BJ (cell line): ENCODE results near the gene FOXM1. TPM values are rescaled to one million over a fixed set of nuclear protein-coding genes. Genes with fewer than 3 reads are reported as not detected.
A peak's percentile ranks its signal among the peaks of the same experiment; 100 is the strongest.

Experiments
- CTCF ChIA-PET: fragments of 350-600 bp; formaldehyde crosslinking; extraction: SDS; loops from one replicate; lab custom pipeline; 2021; ENCODE audit warnings: antibody characterized with exemption, inconsistent platforms; lab: Yijun Ruan, JAX
- POLR2A ChIA-PET: fragments of 300-600 bp; sonication (Branson Sonifier 250); formaldehyde crosslinking; extraction: SDS; loops from one replicate; lab custom pipeline; 2021; ENCODE audit warnings: antibody characterized with exemption; lab: Charles Lee
- DNase-seq: peaks from one replicate; pipeline ENCODE4 v3.0.0-alpha.2; 2011; ENCODE audit warnings: low read depth
- H3K27me3 ChIP-seq: 2 replicates; pipeline ENCODE4 v1.6.0; 2011; ENCODE audit warnings: low read length; ENCODE audit not compliant: control insufficient read depth, insufficient read depth
- H3K36me3 ChIP-seq: 2 replicates; pipeline ENCODE4 v1.5.1; 2011; ENCODE audit warnings: low read length; ENCODE audit not compliant: control insufficient read depth, insufficient read depth
- H3K4me3 ChIP-seq: 2 replicates; pipeline ENCODE4 v1.5.1; 2011; ENCODE audit warnings: low read depth, mild to moderate bottlenecking, control low read depth, low read length
- CTCF ChIP-seq: IDR thresholded peaks from 2 replicates; pipeline ENCODE4 v1.5.1; 2011; ENCODE audit warnings: low read depth, mild to moderate bottlenecking, control low read depth, inconsistent platforms, low read length, moderate library complexity; ENCODE audit not compliant: insufficient read depth
- polyA plus RNA-seq: library from polyadenylated mRNA; depleted of rRNA; stranded (reverse); fragments of >200 nt; gene quantifications from 2 replicates; pipeline ENCODE4 v1.2.3, GENCODE V29; 2011

Gene FOXM1
- polyA plus RNA-seq, 1 experiment: 26.6 TPM

- H3K4me3 ChIP-seq: no peak overlapping the region
- CTCF ChIA-PET: interaction anchor here (1.4 to 1.9 kb wide), 2 partner anchors 12 to 58 kb away, joined by 3 to 6 read pairs; no protein-coding TSS in a partner anchor
- no peak for TF ChIP-seq CTCF
- no peaks in the 10 kb centered on the region for H3K27me3 ChIP-seq
- no peak for DNase-seq
- POLR2A ChIA-PET: no interaction called here
- H3K36me3 ChIP-seq: peaks cover 2% of the 10 kb centered on the region; the same call in 1 of the 2 replicates
Observed at GRCh38 chr12:2886768-2887450, 9.9 kb upstream of the FOXM1 start.

- ChIA-PET POLR2A (no interaction called here), CTCF (interaction anchor here (0.9 to 2.2 kb wide), 11 partner anchors 10 to 157 kb away, joined by 3 to 14 read pairs (median 4); no protein-coding TSS in a partner anchor)
- DNase-seq: no peak
- Histone ChIP-seq H3K27me3 (no peaks in the 10 kb centered on the region), H3K4me3 (no peak overlapping the region), H3K36me3 (peaks cover 2% of the 10 kb centered on the region; the same call in 1 of the 2 replicates)
- TF ChIP-seq CTCF: no peak
Observed at GRCh38 chr12:2884810-2885209, 7.8 kb upstream of the FOXM1 start.

GRCh38 chr12:2879853-2880252, 2.9 kb upstream of the FOXM1 start:
- ChIA-PET POLR2A (no interaction called here), CTCF (interaction anchor here (1.5 to 1.6 kb wide), 2 partner anchors 9 to 11 kb away, joined by 4 to 6 read pairs; partner anchors contain the start of gene TULP3)
- no peak for TF ChIP-seq CTCF

GRCh38 chr12:2877953-2878732, 1.2 kb upstream of the FOXM1 start:
- ChIA-PET POLR2A (interaction anchor here (0.6 kb wide), 1 partner anchor 12 kb away, joined by 3 read pairs; the partner anchor contains the start of gene TULP3), CTCF (interaction anchor here (0.7 to 1.7 kb wide), 7 partner anchors 13 to 194 kb away, joined by 3 to 6 read pairs (median 4); partner anchors contain the start of gene TULP3)
- TF ChIP-seq CTCF: peak; percentile 14; the same call in 1 of the 2 replicates
- Histone ChIP-seq H3K4me3 (peak overlapping the region; percentile 70), H3K36me3 (no peaks in the 10 kb centered on the region; the same call in 1 of the 2 replicates), H3K27me3 (no peaks in the 10 kb centered on the region)
- DNase-seq: no peak

More at GRCh38 chr12:2879853-2880252, 2.9 kb upstream of the FOXM1 start:
- Histone ChIP-seq H3K27me3 (no peaks in the 10 kb centered on the region), H3K4me3 (no peak overlapping the region), H3K36me3 (no peaks in the 10 kb centered on the region; the same call in 1 of the 2 replicates)
- no peak for DNase-seq
